Neural progenitor cell (in vitro differentiated cells): ENCODE data around the gene VWA7.

Experiments
- EZH2phosphoT487 ChIP-seq: fragments of 200-600 bp; sonication (generic); IDR thresholded peaks from 2 replicates; pipeline ENCODE4 v1.6.1; 2017; ENCODE audit warnings: antibody characterized with exemption
- TF ChIP-seq, protein P1 (sequence below): fragments of 200-600 bp; sonication (generic); IDR thresholded peaks from 2 replicates; pipeline ENCODE4 v1.5.1; 2017; ENCODE audit warnings: antibody characterized with exemption, mild to moderate bottlenecking

GRCh38 chr6:31797588-31797987, 20.5 kb upstream of the VWA7 start:
- TF ChIP-seq, protein P1, sequence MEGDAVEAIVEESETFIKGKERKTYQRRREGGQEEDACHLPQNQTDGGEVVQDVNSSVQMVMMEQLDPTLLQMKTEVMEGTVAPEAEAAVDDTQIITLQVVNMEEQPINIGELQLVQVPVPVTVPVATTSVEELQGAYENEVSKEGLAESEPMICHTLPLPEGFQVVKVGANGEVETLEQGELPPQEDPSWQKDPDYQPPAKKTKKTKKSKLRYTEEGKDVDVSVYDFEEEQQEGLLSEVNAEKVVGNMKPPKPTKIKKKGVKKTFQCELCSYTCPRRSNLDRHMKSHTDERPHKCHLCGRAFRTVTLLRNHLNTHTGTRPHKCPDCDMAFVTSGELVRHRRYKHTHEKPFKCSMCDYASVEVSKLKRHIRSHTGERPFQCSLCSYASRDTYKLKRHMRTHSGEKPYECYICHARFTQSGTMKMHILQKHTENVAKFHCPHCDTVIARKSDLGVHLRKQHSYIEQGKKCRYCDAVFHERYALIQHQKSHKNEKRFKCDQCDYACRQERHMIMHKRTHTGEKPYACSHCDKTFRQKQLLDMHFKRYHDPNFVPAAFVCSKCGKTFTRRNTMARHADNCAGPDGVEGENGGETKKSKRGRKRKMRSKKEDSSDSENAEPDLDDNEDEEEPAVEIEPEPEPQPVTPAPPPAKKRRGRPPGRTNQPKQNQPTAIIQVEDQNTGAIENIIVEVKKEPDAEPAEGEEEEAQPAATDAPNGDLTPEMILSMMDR = no peak
- TF ChIP-seq EZH2phosphoT487 = no peak
